HuH-7.5 (cell line): ENCODE measurements around the gene MOB3B.
A peak's percentile ranks its signal among the peaks of the same experiment; 100 is the strongest.

Experiments used
- DNase-seq: peaks from one replicate; pipeline ENCODE4 v3.0.0; 2011; ENCODE audit warnings: low spot score

The MOB3B gene

GRCh38 chr9:27529316-27530278 is at the start of gene MOB3B:
Gene MOB3B, minus strand, starts transcription at chr9:27529814. Its CDS starts 74,264 bp downstream, at chr9:27455550.
- DNase-seq, result peak; percentile 56

GRCh38 chr9:27573634-27574590 is 44.3 kb upstream of the MOB3B start:
- peak; percentile 62 for DNase-seq

GRCh38 chr9:27572918-27573633 is 43.5 kb upstream of the MOB3B start, which contains the start of gene C9orf72:
Gene C9orf72, minus strand, starts transcription at chr9:27573481. Its CDS starts 6,361 bp downstream, at chr9:27567120.
- peak; percentile 35 for DNase-seq

- peak; percentile 18 for DNase-seq
Measured at GRCh38 chr9:27572566-27572917, 42.9 kb upstream of the MOB3B start.

- DNase-seq, result no peak
Measured at GRCh38 chr9:27572061-27572460, 42.4 kb upstream of the MOB3B start.

- no peak for DNase-seq
Measured at GRCh38 chr9:27571011-27571410, 41.4 kb upstream of the MOB3B start.

- DNase-seq, result no peak
Measured at GRCh38 chr9:27569406-27569805, 39.8 kb upstream of the MOB3B start.

GRCh38 chr9:27566118-27566517 is 36.5 kb upstream of the MOB3B start:
- DNase-seq, result no peak

GRCh38 chr9:27565696-27566095 is 36.1 kb upstream of the MOB3B start:
- DNase-seq, result no peak

GRCh38 chr9:27564670-27565069 is 35.1 kb upstream of the MOB3B start:
- DNase-seq, result no peak

- no peak for DNase-seq
Measured at GRCh38 chr9:27563738-27564430, 34.3 kb upstream of the MOB3B start.

GRCh38 chr9:27561685-27562084 is 32.1 kb upstream of the MOB3B start:
- DNase-seq, result no peak

- DNase-seq, result no peak
Measured at GRCh38 chr9:27560457-27560856, 30.8 kb upstream of the MOB3B start.

GRCh38 chr9:27558307-27558706 is 28.7 kb upstream of the MOB3B start:
- no peak for DNase-seq

GRCh38 chr9:27556470-27556869 is 26.9 kb upstream of the MOB3B start:
- no peak for DNase-seq

GRCh38 chr9:27554712-27555111 is 25.1 kb upstream of the MOB3B start:
- no peak for DNase-seq

GRCh38 chr9:27549196-27549755 is 19.7 kb upstream of the MOB3B start:
- no peak for DNase-seq

GRCh38 chr9:27548055-27548741 is 18.6 kb upstream of the MOB3B start:
- no peak for DNase-seq

- DNase-seq, result no peak
Measured at GRCh38 chr9:27545471-27545870, 15.9 kb upstream of the MOB3B start.

- DNase-seq, result no peak
Measured at GRCh38 chr9:27542508-27542907, 12.9 kb upstream of the MOB3B start.
